Lung microvascular endothelial cell (primary cell): ENCODE measurements around the gene HDGFL2. TPM values are rescaled to one million over a fixed set of nuclear protein-coding genes. Genes with fewer than 3 reads are reported as not detected.

Experiments
- total RNA-seq: library from RNA; depleted of rRNA; stranded (reverse); fragments of >200 nt; gene quantifications from 2 replicates; pipeline ENCODE4 v1.2.1, GENCODE V29; 2014

Gene HDGFL2
- total RNA-seq, 1 donor from 2014 or later, result 38.5 TPM

Other genes starting within 250 kb of the HDGFL2 start
- gene EBI3, start 242.8 kb upstream of the HDGFL2 start, total RNA-seq, result 0.44 and 0.60 TPM in 2 replicates
- gene YJU2, start 225.2 kb upstream of the HDGFL2 start, total RNA-seq, result 12.4 and 17.9 TPM in 2 replicates
- not detected in 2 replicates for gene SHD, start 193.0 kb upstream of the HDGFL2 start, total RNA-seq
- gene TMIGD2, start 169.9 kb upstream of the HDGFL2 start, total RNA-seq, result not detected in 2 replicates
- gene FSD1, start 167.7 kb upstream of the HDGFL2 start, total RNA-seq, result 2.2 and 10.2 TPM in 2 replicates
- 28.8 and 36.1 TPM in 2 replicates for gene STAP2, start 133.5 kb upstream of the HDGFL2 start, total RNA-seq
- gene MPND, start 128.7 kb upstream of the HDGFL2 start, total RNA-seq, result 5.2 and 7.7 TPM in 2 replicates
- 41.9 and 44.9 TPM in 2 replicates for gene SH3GL1, start 71.8 kb upstream of the HDGFL2 start, total RNA-seq
- 3.6 and 7.8 TPM in 2 replicates for gene CHAF1A, start 69.7 kb upstream of the HDGFL2 start, total RNA-seq
- gene UBXN6, start 14.5 kb upstream of the HDGFL2 start, total RNA-seq, result 81.9 and 99.8 TPM in 2 replicates
- 0.65 and 2.0 TPM in 2 replicates for gene PLIN4, start 46.2 kb downstream of the HDGFL2 start, total RNA-seq
- gene PLIN5, start 62.9 kb downstream of the HDGFL2 start, total RNA-seq, result 4.6 and 23.2 TPM in 2 replicates
- 0.87 and 1.6 TPM in 2 replicates for gene LRG1, start 67.7 kb downstream of the HDGFL2 start, total RNA-seq
- 18.1 and 50.6 TPM in 2 replicates for gene SEMA6B, start 87.4 kb downstream of the HDGFL2 start, total RNA-seq
- gene TNFAIP8L1, start 167.2 kb downstream of the HDGFL2 start, total RNA-seq, result 53.2 and 69.4 TPM in 2 replicates
- gene MYDGF, start 198.0 kb downstream of the HDGFL2 start, total RNA-seq, result 138 and 149 TPM in 2 replicates